Measurements from ENCODE around the gene DYNC1I1.

DYNC1I1 gene

DNA sequence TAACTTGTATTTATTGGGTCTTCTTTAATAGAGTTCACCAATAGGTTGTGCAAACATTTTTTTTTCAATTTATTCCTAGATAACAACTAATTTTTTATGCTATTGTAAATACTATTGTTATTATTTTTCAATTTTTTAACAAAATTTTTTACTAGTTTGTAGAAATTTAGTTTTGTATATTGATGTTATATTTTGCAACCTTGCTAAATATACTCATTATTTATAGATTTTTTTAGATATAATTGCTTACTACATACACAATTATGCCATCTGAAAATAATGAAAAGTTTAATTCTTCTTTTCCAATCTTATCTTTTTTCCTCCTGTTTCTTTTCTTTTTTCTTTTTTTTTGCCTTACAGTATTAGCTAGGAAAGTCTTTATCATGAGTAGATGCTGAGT is 332.6 kb downstream of the DYNC1I1 start:
- H3K36me3 ChIP-seq (ENCODE audit: control insufficient read depth in 1 of 2, insufficient read depth in 2 of 2, low read length in 2 of 2), result no peaks in the 10 kb centered on the region
- no peaks in the 10 kb centered on the region for H3K4me1 ChIP-seq (ENCODE audit: control insufficient read depth in 1 of 2, insufficient read depth in 2 of 2, low read length in 2 of 2)
- H3K27me3 ChIP-seq (ENCODE audit: control insufficient read depth in 1 of 2, insufficient read depth in 2 of 2, low read length in 2 of 2), result no peaks in the 10 kb centered on the region
- no peak overlapping the region for H3K4me3 ChIP-seq (ENCODE audit: low read depth in 1 of 2, low read length in 2 of 2)
- H3K27ac ChIP-seq (ENCODE audit: low read depth, low read length), result no peak overlapping the region
- H3K9me3 ChIP-seq (ENCODE audit: control insufficient read depth in 1 of 2, low read length in 2 of 2), result no peaks in the 10 kb centered on the region
- H3K9ac ChIP-seq (ENCODE audit: low read depth in 1 of 2, low read length in 2 of 2), result no peak overlapping the region

DNA sequence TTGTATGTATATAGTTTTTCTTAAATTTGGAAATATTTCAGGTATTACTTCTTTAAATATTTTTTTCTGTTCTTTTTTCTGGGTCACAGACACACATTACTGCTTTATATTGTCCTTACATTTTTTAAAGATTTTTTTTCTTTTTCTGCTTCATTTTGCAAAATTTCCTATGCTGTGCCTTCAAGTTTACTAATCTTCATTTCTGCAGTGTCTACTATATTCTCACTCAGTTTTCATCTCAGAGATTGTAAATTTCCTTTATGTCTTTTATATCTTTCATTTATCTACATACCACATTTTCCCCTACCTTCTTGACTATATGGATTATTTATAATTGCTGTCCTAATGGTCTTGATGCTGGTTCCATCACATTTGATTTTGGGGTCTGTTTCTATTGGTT is 339.1 kb downstream of the DYNC1I1 start:
- no peaks in the 10 kb centered on the region for H3K27me3 ChIP-seq (ENCODE audit: control insufficient read depth in 1 of 2, insufficient read depth in 2 of 2, low read length in 2 of 2)
- no peaks in the 10 kb centered on the region for H3K36me3 ChIP-seq (ENCODE audit: control insufficient read depth in 1 of 2, insufficient read depth in 2 of 2, low read length in 2 of 2)
- no peak overlapping the region for H3K4me3 ChIP-seq (ENCODE audit: low read depth in 1 of 2, low read length in 2 of 2)
- no peak overlapping the region for H3K9ac ChIP-seq (ENCODE audit: low read depth in 1 of 2, low read length in 2 of 2)
- no peak overlapping the region for H3K27ac ChIP-seq (ENCODE audit: low read depth, low read length)
- no peaks in the 10 kb centered on the region for H3K9me3 ChIP-seq (ENCODE audit: control insufficient read depth in 1 of 2, low read length in 2 of 2)
- no peaks in the 10 kb centered on the region for H3K4me1 ChIP-seq (ENCODE audit: control insufficient read depth in 1 of 2, insufficient read depth in 2 of 2, low read length in 2 of 2)

DNA sequence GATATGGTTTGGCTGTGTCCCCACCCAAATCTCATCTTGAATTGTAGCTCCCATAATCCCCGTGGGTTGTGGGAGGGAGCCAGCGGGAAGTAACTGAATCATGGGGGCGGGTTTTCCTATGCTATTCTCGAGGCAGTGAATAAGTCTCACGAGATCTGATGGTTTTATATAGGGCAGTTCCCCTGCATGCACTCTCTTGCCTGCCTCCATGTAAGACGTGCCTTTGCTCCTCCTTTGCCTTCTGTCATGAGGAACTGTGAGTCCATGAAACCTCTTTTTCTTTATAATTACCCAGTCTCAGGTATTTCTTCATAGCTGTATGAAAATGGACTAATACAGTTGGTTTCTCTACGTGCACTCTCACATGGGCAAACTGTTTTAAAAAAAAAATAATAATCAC is 341.8 kb downstream of the DYNC1I1 start:
- Histone ChIP-seq H3K4me1 (ENCODE audit: control insufficient read depth in 1 of 2, insufficient read depth in 2 of 2, low read length in 2 of 2) (no peaks in the 10 kb centered on the region), H3K36me3 (ENCODE audit: control insufficient read depth in 1 of 2, insufficient read depth in 2 of 2, low read length in 2 of 2) (no peaks in the 10 kb centered on the region), H3K27me3 (ENCODE audit: control insufficient read depth in 1 of 2, insufficient read depth in 2 of 2, low read length in 2 of 2) (no peaks in the 10 kb centered on the region), H3K4me3 (ENCODE audit: low read depth in 1 of 2, low read length in 2 of 2) (no peak overlapping the region), H3K9me3 (ENCODE audit: control insufficient read depth in 1 of 2, low read length in 2 of 2) (no peaks in the 10 kb centered on the region), H3K9ac (ENCODE audit: low read depth in 1 of 2, low read length in 2 of 2) (no peak overlapping the region), H3K27ac (ENCODE audit: low read depth, low read length) (no peak overlapping the region)

DNA sequence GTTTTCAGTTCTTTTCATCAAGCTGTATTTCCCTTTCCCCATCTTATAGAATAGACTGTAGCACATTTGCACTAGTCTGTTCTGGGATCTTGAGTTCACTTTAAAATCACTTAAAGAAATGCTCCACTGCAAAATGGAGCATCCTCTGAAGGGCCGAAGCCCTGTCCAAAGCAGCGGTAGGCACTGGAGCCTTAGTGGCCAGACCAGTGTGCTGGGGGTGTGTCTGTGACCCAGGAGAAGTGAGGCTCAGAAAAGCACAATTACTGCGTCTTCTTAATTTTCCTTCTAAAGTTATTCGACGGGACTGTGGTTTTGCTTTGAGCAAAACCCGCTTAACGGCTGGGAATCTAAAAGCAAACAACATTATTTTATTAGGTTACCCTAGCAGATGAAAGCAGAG is 343.8 kb downstream of the DYNC1I1 start:
- Histone ChIP-seq H3K27ac (ENCODE audit: low read depth, low read length) (no peak overlapping the region), H3K9me3 (ENCODE audit: control insufficient read depth in 1 of 2, low read length in 2 of 2) (no peaks in the 10 kb centered on the region), H3K27me3 (ENCODE audit: control insufficient read depth in 1 of 2, insufficient read depth in 2 of 2, low read length in 2 of 2) (no peaks in the 10 kb centered on the region), H3K4me1 (ENCODE audit: control insufficient read depth in 1 of 2, insufficient read depth in 2 of 2, low read length in 2 of 2) (no peaks in the 10 kb centered on the region), H3K4me3 (ENCODE audit: low read depth in 1 of 2, low read length in 2 of 2) (no peak overlapping the region), H3K36me3 (ENCODE audit: control insufficient read depth in 1 of 2, insufficient read depth in 2 of 2, low read length in 2 of 2) (peaks cover 4 to 5% of the 10 kb centered on the region in 2 donors), H3K9ac (ENCODE audit: low read depth in 1 of 2, low read length in 2 of 2) (no peak overlapping the region)

DNA sequence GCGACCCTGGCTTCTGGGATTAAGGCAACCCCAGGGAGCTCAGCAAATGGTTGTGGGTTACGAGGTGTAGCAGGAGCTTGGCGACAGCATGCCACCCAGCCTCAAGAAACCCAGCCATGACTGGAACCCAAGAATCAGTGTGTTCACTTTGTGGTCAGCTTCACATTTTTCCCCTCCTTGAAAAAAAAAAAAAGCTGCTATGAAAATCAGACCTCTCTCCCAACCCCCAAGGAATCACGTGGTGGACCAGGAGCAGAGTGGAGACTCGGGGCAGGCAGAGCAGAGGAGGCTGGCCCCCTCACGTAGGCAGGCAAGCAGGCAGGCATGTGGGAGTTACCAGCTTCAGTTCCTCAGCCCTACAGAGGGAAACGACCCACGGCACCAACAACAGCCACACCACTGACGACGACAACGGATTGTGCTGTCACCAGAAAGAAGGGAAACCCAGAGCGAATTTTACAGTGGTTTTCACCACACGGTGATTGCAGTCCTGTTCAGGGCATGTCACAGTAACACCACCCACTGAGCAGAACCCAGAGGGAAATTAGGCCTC is 346.2 kb downstream of the DYNC1I1 start:
- H3K27me3 ChIP-seq (ENCODE audit: control insufficient read depth in 1 of 2, insufficient read depth in 2 of 2, low read length in 2 of 2), result no peaks in the 10 kb centered on the region
- no peaks in the 10 kb centered on the region for H3K9me3 ChIP-seq (ENCODE audit: control insufficient read depth in 1 of 2, low read length in 2 of 2)
- H3K27ac ChIP-seq (ENCODE audit: low read depth, low read length), result no peak overlapping the region
- H3K4me3 ChIP-seq (ENCODE audit: low read depth in 1 of 2, low read length in 2 of 2), result no peak overlapping the region
- H3K36me3 ChIP-seq (ENCODE audit: control insufficient read depth in 1 of 2, insufficient read depth in 2 of 2, low read length in 2 of 2), result peaks cover 7 to 13% of the 10 kb centered on the region in 2 donors
- no peak overlapping the region for H3K9ac ChIP-seq (ENCODE audit: low read depth in 1 of 2, low read length in 2 of 2)
- H3K4me1 ChIP-seq (ENCODE audit: control insufficient read depth in 1 of 2, insufficient read depth in 2 of 2, low read length in 2 of 2), result no peaks in the 10 kb centered on the region

DNA sequence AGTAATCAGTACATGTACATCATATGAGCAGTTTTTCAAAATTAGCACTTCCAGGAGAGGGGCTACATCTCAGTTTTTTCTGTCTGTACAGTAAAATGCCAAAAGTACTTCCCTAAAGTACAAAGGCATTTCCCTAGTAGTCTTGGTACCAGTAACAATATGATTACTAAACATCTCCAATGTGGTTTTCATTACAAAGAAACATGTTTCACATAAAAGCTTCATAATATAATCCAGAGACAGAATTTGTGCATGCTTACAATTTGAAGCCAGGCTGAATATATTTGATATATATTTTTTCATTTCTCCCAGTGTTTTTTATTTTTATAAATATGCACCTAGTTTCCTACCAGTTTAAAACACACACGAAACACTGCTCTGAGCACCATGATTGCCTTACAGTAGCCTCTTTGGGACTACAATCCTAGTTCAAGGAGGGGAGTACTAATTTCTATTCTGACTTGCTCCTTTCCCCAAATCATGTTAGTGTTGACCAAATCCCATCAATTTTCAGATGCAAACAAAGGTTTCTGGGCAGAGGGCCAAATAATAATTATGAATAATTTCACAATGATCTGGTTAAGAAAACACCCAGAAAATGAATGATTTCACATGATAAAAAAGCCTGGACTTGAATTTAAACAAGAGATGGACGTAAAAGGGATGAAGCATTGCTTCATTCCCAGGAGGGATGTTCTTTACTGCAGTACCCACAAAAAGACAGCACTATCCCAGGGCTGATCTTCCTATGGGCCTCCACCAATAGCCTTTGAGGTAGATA is 348.3 kb downstream of the DYNC1I1 start:
- no peak overlapping the region for H3K27ac ChIP-seq (ENCODE audit: low read depth, low read length)
- H3K9me3 ChIP-seq (ENCODE audit: control insufficient read depth in 1 of 2, low read length in 2 of 2), result no peaks in the 10 kb centered on the region
- H3K4me1 ChIP-seq (ENCODE audit: control insufficient read depth in 1 of 2, insufficient read depth in 2 of 2, low read length in 2 of 2), result no peaks in the 10 kb centered on the region
- no peak overlapping the region for H3K4me3 ChIP-seq (ENCODE audit: low read depth in 1 of 2, low read length in 2 of 2)
- H3K36me3 ChIP-seq (ENCODE audit: control insufficient read depth in 1 of 2, insufficient read depth in 2 of 2, low read length in 2 of 2), result peaks cover 8 to 16% of the 10 kb centered on the region in 2 donors
- no peak overlapping the region for H3K9ac ChIP-seq (ENCODE audit: low read depth in 1 of 2, low read length in 2 of 2)
- H3K27me3 ChIP-seq (ENCODE audit: control insufficient read depth in 1 of 2, insufficient read depth in 2 of 2, low read length in 2 of 2), result no peaks in the 10 kb centered on the region

DNA sequence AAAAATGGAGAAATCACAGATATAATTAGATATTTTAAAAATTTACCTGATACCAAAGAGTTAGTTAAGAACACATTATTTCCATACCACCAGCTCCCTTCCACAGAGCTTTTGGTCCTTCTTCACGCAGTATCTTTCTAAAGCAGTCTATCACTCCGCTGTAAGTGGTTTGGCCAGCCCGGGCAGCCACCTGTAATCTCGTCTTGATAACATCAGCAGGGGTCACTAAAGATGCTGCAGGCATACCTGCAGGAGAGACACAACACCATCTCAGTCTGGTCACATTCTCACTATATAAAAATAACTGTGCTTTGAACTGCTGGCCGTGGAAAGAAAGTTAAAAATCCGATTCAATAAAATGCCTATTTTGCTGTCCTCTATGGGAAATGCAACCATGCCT is 349.4 kb downstream of the DYNC1I1 start:
- Histone ChIP-seq H3K9ac (ENCODE audit: low read depth in 1 of 2, low read length in 2 of 2) (no peak overlapping the region), H3K9me3 (ENCODE audit: control insufficient read depth in 1 of 2, low read length in 2 of 2) (no peaks in the 10 kb centered on the region), H3K27ac (ENCODE audit: low read depth, low read length) (no peak overlapping the region), H3K4me3 (ENCODE audit: low read depth in 1 of 2, low read length in 2 of 2) (no peak overlapping the region), H3K27me3 (ENCODE audit: control insufficient read depth in 1 of 2, insufficient read depth in 2 of 2, low read length in 2 of 2) (no peaks in the 10 kb centered on the region), H3K4me1 (ENCODE audit: control insufficient read depth in 1 of 2, insufficient read depth in 2 of 2, low read length in 2 of 2) (no peaks in the 10 kb centered on the region), H3K36me3 (ENCODE audit: control insufficient read depth in 1 of 2, insufficient read depth in 2 of 2, low read length in 2 of 2) (peaks cover 8 to 16% of the 10 kb centered on the region in 2 donors)

DNA sequence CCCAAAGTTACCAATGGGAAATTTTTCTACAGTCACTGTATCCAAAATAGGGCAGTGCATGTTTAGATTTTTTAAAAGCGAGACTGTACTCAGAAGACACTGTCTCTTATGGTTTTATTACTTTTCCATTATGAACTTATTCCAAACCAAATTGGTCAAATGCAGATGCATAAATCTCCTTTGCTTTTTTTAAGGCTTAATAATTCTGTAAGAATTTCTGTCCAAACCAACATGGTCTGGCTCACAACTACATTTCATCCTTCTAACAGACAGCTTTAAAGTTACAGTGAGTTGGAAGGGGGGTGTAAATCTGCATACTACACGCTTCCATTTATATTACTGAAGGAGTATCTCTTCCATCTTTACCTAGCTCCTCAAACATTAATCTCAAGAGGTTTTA is 350.4 kb downstream of the DYNC1I1 start:
- H3K4me1 ChIP-seq (ENCODE audit: control insufficient read depth in 1 of 2, insufficient read depth in 2 of 2, low read length in 2 of 2), result no peaks in the 10 kb centered on the region
- no peak overlapping the region for H3K9ac ChIP-seq (ENCODE audit: low read depth in 1 of 2, low read length in 2 of 2)
- H3K4me3 ChIP-seq (ENCODE audit: low read depth in 1 of 2, low read length in 2 of 2), result no peak overlapping the region
- peaks cover 8 to 16% of the 10 kb centered on the region in 2 donors for H3K36me3 ChIP-seq (ENCODE audit: control insufficient read depth in 1 of 2, insufficient read depth in 2 of 2, low read length in 2 of 2)
- H3K27ac ChIP-seq (ENCODE audit: low read depth, low read length), result no peak overlapping the region
- H3K9me3 ChIP-seq (ENCODE audit: control insufficient read depth in 1 of 2, low read length in 2 of 2), result no peaks in the 10 kb centered on the region
- H3K27me3 ChIP-seq (ENCODE audit: control insufficient read depth in 1 of 2, insufficient read depth in 2 of 2, low read length in 2 of 2), result no peaks in the 10 kb centered on the region

DNA sequence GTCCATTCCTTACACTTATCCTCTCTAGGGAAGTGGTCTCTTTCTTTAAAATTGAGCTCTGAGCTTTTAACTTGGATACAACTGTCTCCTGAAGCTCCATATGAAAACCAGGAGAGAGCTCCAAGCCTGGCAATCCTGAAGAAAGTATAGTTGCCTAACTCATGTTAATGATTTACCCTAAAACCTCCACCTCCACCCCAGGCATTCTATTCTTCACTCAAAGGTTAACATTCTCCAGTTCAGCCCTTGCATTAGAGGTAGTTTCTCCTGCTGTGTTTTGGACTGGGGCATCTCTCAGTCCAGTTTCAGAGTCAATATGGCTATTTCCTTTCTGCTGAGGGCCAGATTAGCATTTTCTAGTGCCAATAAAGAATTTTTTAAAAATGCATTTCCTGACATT is 354.0 kb downstream of the DYNC1I1 start:
- Histone ChIP-seq H3K27me3 (ENCODE audit: control insufficient read depth in 1 of 2, insufficient read depth in 2 of 2, low read length in 2 of 2) (no peaks in the 10 kb centered on the region), H3K9me3 (ENCODE audit: control insufficient read depth in 1 of 2, low read length in 2 of 2) (no peaks in the 10 kb centered on the region), H3K4me3 (ENCODE audit: low read depth in 1 of 2, low read length in 2 of 2) (no peak overlapping the region), H3K36me3 (ENCODE audit: control insufficient read depth in 1 of 2, insufficient read depth in 2 of 2, low read length in 2 of 2) (peaks cover 9 to 28% of the 10 kb centered on the region in 2 donors), H3K9ac (ENCODE audit: low read depth in 1 of 2, low read length in 2 of 2) (no peak overlapping the region), H3K4me1 (ENCODE audit: control insufficient read depth in 1 of 2, insufficient read depth in 2 of 2, low read length in 2 of 2) (no peaks in the 10 kb centered on the region), H3K27ac (ENCODE audit: low read depth, low read length) (no peak overlapping the region)

DNA sequence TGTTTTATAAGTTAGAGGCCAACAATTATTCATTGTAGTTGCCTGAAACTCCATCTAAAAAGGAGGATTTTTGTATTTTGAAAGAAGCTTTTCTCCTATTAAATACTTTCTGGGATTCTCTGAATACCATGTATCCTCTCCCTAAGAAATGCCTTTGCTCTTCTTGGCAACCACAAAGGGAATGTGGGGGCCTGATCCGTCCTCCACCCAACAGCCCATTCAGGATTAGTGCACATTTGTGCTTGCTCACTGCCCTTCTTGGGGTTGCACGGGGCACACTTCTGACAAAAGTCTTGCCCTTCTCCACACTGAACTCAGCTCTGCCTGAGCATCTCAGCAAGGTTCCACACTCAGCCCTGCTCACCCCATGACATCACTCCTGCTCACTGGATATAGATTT is 355.4 kb downstream of the DYNC1I1 start:
- H3K27me3 ChIP-seq (ENCODE audit: control insufficient read depth in 1 of 2, insufficient read depth in 2 of 2, low read length in 2 of 2), result no peaks in the 10 kb centered on the region
- no peaks in the 10 kb centered on the region for H3K9me3 ChIP-seq (ENCODE audit: control insufficient read depth in 1 of 2, low read length in 2 of 2)
- no peak overlapping the region for H3K4me3 ChIP-seq (ENCODE audit: low read depth in 1 of 2, low read length in 2 of 2)
- H3K4me1 ChIP-seq (ENCODE audit: control insufficient read depth in 1 of 2, insufficient read depth in 2 of 2, low read length in 2 of 2), result no peaks in the 10 kb centered on the region
- H3K36me3 ChIP-seq (ENCODE audit: control insufficient read depth in 1 of 2, insufficient read depth in 2 of 2, low read length in 2 of 2), result peaks cover 13 to 26% of the 10 kb centered on the region in 2 donors
- no peak overlapping the region for H3K27ac ChIP-seq (ENCODE audit: low read depth, low read length)
- H3K9ac ChIP-seq (ENCODE audit: low read depth in 1 of 2, low read length in 2 of 2), result no peak overlapping the region
